Measurements from ENCODE around the gene PTCSC3.

Gene PTCSC3

GRCh38 chr14:36204461-36205073 lies 28.0 kb upstream of the PTCSC3 start:
- Mint-ChIP-seq H3K27me3 (no peaks in the 10 kb centered on the region), H3K36me3 (no peaks in the 10 kb centered on the region), H3K4me1 (no peaks in the 10 kb centered on the region), H3K27ac (no peak overlapping the region), H3K4me3 (no peak overlapping the region), H3K9me3 (no peaks in the 10 kb centered on the region)
- DNase-seq, result no peak
- CTCF ChIA-PET, result interaction anchor here (0.8 kb wide), 1 partner anchor 244 kb away, joined by 3 read pairs; no protein-coding TSS in a partner anchor

GRCh38 chr14:36198378-36198777 lies 21.9 kb upstream of the PTCSC3 start:
- Mint-ChIP-seq H3K9me3 (no peaks in the 10 kb centered on the region), H3K36me3 (no peaks in the 10 kb centered on the region), H3K27me3 (no peaks in the 10 kb centered on the region), H3K4me1 (no peaks in the 10 kb centered on the region), H3K27ac (no peak overlapping the region), H3K4me3 (no peak overlapping the region)
- CTCF ChIA-PET, result no interaction called here
- DNase-seq, result no peak

GRCh38 chr14:36194663-36195062 lies 18.1 kb upstream of the PTCSC3 start:
- CTCF ChIA-PET, result no interaction called here
- Mint-ChIP-seq H3K27me3 (no peaks in the 10 kb centered on the region), H3K27ac (no peak overlapping the region), H3K9me3 (no peaks in the 10 kb centered on the region), H3K4me3 (no peak overlapping the region), H3K4me1 (no peaks in the 10 kb centered on the region), H3K36me3 (no peaks in the 10 kb centered on the region)
- DNase-seq, result no peak

GRCh38 chr14:36192530-36192929 lies 16.0 kb upstream of the PTCSC3 start:
- Mint-ChIP-seq H3K4me3 (no peak overlapping the region), H3K27ac (no peak overlapping the region)
- CTCF ChIA-PET, result no interaction called here

GRCh38 chr14:36183402-36183801 lies 6.9 kb upstream of the PTCSC3 start:
- no peaks in the 10 kb centered on the region for H3K9me3 Mint-ChIP-seq
- CTCF ChIA-PET, result no interaction called here
- DNase-seq, result no peak

More at GRCh38 chr14:36192530-36192929, 16.0 kb upstream of the PTCSC3 start:
- Mint-ChIP-seq H3K27me3 (no peaks in the 10 kb centered on the region), H3K9me3 (no peaks in the 10 kb centered on the region), H3K4me1 (no peaks in the 10 kb centered on the region), H3K36me3 (no peaks in the 10 kb centered on the region)
- no peak for DNase-seq

GRCh38 chr14:36181417-36181816 lies 4.9 kb upstream of the PTCSC3 start:
- DNase-seq, result no peak
- H3K36me3 Mint-ChIP-seq, result no peaks in the 10 kb centered on the region
- no peak overlapping the region for H3K4me3 Mint-ChIP-seq
- H3K27me3 Mint-ChIP-seq, result no peaks in the 10 kb centered on the region
- no peaks in the 10 kb centered on the region for H3K9me3 Mint-ChIP-seq
- CTCF ChIA-PET, result no interaction called here
- H3K27ac Mint-ChIP-seq, result no peak overlapping the region
- no peaks in the 10 kb centered on the region for H3K4me1 Mint-ChIP-seq

More at GRCh38 chr14:36183402-36183801, 6.9 kb upstream of the PTCSC3 start:
- no peaks in the 10 kb centered on the region for H3K4me1 Mint-ChIP-seq
- H3K27me3 Mint-ChIP-seq, result no peaks in the 10 kb centered on the region
- H3K36me3 Mint-ChIP-seq, result no peaks in the 10 kb centered on the region
- no peak overlapping the region for H3K4me3 Mint-ChIP-seq
- H3K27ac Mint-ChIP-seq, result no peak overlapping the region

GRCh38 chr14:36177489-36177888 lies 967 bp upstream of the PTCSC3 start:
- H3K4me1 Mint-ChIP-seq, result no peaks in the 10 kb centered on the region
- H3K27me3 Mint-ChIP-seq, result peaks cover 7% of the 10 kb centered on the region
- H3K4me3 Mint-ChIP-seq, result no peak overlapping the region
- no peaks in the 10 kb centered on the region for H3K9me3 Mint-ChIP-seq
- CTCF ChIA-PET, result no interaction called here
- H3K27ac Mint-ChIP-seq, result no peak overlapping the region
- no peak for DNase-seq
- H3K36me3 Mint-ChIP-seq, result no peaks in the 10 kb centered on the region

- CTCF ChIA-PET, result no interaction called here
- peaks cover 7% of the 10 kb centered on the region for H3K27me3 Mint-ChIP-seq
These were observed 1.6 kb downstream of the PTCSC3 start for GRCh38 chr14:36174767-36175424.

GRCh38 chr14:36173161-36173560 lies 3.4 kb downstream of the PTCSC3 start:
- no peaks in the 10 kb centered on the region for H3K36me3 Mint-ChIP-seq
- H3K4me1 Mint-ChIP-seq, result no peaks in the 10 kb centered on the region
- H3K9me3 Mint-ChIP-seq, result no peaks in the 10 kb centered on the region
- no peak for DNase-seq
- H3K27me3 Mint-ChIP-seq, result peaks cover 7% of the 10 kb centered on the region
- CTCF ChIA-PET, result no interaction called here
- no peak overlapping the region for H3K27ac Mint-ChIP-seq
- H3K4me3 Mint-ChIP-seq, result no peak overlapping the region

More at GRCh38 chr14:36174767-36175424, 1.6 kb downstream of the PTCSC3 start:
- Mint-ChIP-seq H3K27ac (no peak overlapping the region), H3K9me3 (no peaks in the 10 kb centered on the region), H3K4me3 (no peak overlapping the region), H3K4me1 (no peaks in the 10 kb centered on the region), H3K36me3 (no peaks in the 10 kb centered on the region)
- no peak for DNase-seq

- Mint-ChIP-seq H3K4me1 (no peaks in the 10 kb centered on the region), H3K36me3 (no peaks in the 10 kb centered on the region), H3K27ac (no peak overlapping the region), H3K4me3 (no peak overlapping the region), H3K27me3 (peaks cover 7% of the 10 kb centered on the region), H3K9me3 (no peaks in the 10 kb centered on the region)
- no peak for DNase-seq
- CTCF ChIA-PET, result interaction anchor here (0.7 to 1.0 kb wide), 2 partner anchors 203 to 382 kb away, joined by 3 read pairs; no protein-coding TSS in a partner anchor
These were observed 4.9 kb downstream of the PTCSC3 start for GRCh38 chr14:36171607-36172006.

- no peak overlapping the region for H3K27ac Mint-ChIP-seq
- H3K9me3 Mint-ChIP-seq, result no peaks in the 10 kb centered on the region
- H3K4me1 Mint-ChIP-seq, result no peaks in the 10 kb centered on the region
- no peaks in the 10 kb centered on the region for H3K36me3 Mint-ChIP-seq
- no peaks in the 10 kb centered on the region for H3K27me3 Mint-ChIP-seq
- no peak for DNase-seq
- no peak overlapping the region for H3K4me3 Mint-ChIP-seq
- CTCF ChIA-PET, result no interaction called here
These were observed 9.1 kb downstream of the PTCSC3 start for GRCh38 chr14:36167431-36167830.

GRCh38 chr14:36163451-36163850 lies 13.1 kb downstream of the PTCSC3 start:
- no peaks in the 10 kb centered on the region for H3K36me3 Mint-ChIP-seq
- H3K4me1 Mint-ChIP-seq, result no peaks in the 10 kb centered on the region
- H3K27me3 Mint-ChIP-seq, result no peaks in the 10 kb centered on the region
- CTCF ChIA-PET, result no interaction called here
- no peak overlapping the region for H3K4me3 Mint-ChIP-seq
- no peak for DNase-seq
- no peak overlapping the region for H3K27ac Mint-ChIP-seq
- H3K9me3 Mint-ChIP-seq, result no peaks in the 10 kb centered on the region

GRCh38 chr14:36162267-36162666 lies 14.3 kb downstream of the PTCSC3 start:
- Mint-ChIP-seq H3K4me3 (no peak overlapping the region), H3K36me3 (no peaks in the 10 kb centered on the region), H3K4me1 (no peaks in the 10 kb centered on the region), H3K27me3 (no peaks in the 10 kb centered on the region), H3K27ac (no peak overlapping the region), H3K9me3 (no peaks in the 10 kb centered on the region)
- no peak for DNase-seq
- CTCF ChIA-PET, result interaction anchor here (0.6 kb wide), 1 partner anchor 1861 kb away, joined by 6 read pairs; no protein-coding TSS in a partner anchor

- no peaks in the 10 kb centered on the region for H3K36me3 Mint-ChIP-seq
- H3K4me1 Mint-ChIP-seq, result no peaks in the 10 kb centered on the region
- no peak overlapping the region for H3K27ac Mint-ChIP-seq
- no peaks in the 10 kb centered on the region for H3K9me3 Mint-ChIP-seq
- CTCF ChIA-PET, result interaction anchor here (0.6 kb wide), 1 partner anchor 1861 kb away, joined by 6 read pairs; no protein-coding TSS in a partner anchor
- no peak overlapping the region for H3K4me3 Mint-ChIP-seq
- no peaks in the 10 kb centered on the region for H3K27me3 Mint-ChIP-seq
- DNase-seq, result no peak
These were observed 14.7 kb downstream of the PTCSC3 start for GRCh38 chr14:36161776-36162175.

GRCh38 chr14:36151335-36151734 lies 25.2 kb downstream of the PTCSC3 start:
- Mint-ChIP-seq H3K27me3 (no peaks in the 10 kb centered on the region), H3K27ac (no peak overlapping the region), H3K4me3 (no peak overlapping the region), H3K9me3 (peaks cover 4% of the 10 kb centered on the region), H3K4me1 (no peaks in the 10 kb centered on the region), H3K36me3 (no peaks in the 10 kb centered on the region)
- CTCF ChIA-PET, result no interaction called here
- no peak for DNase-seq

Measured in activated naive CD4-positive, alpha-beta T cell treated with anti-CD3 and anti-CD28 coated beads, Interleukin-2, amount 10 ng/mL, durations not matched to agents 7 days and 5 days (primary cell).